T-helper 2 cell treated with Interferon-gamma antibody and Interleukin-4, amounts not matched to agents 5 μg/mL and 100 μg/mL, for 36 hours (primary cell): ENCODE results near the gene EYS.
"Not testable (repeated sequence)": the region's sequence is repeated elsewhere in the genome, so short reads cannot be mapped to it uniquely, and the experiment has no call there.

Experiments
- DNase-seq: peaks from one replicate; pipeline ENCODE4 v3.0.0; 2021; ENCODE audit warnings: low spot score
- H3K27ac Mint-ChIP-seq: one replicate; pipeline ENCODE4 v1.8.0; 2021; ENCODE audit warnings: mild to moderate bottlenecking, mixed read lengths
- H3K27me3 Mint-ChIP-seq: one replicate; pipeline ENCODE4 v1.8.0; 2021; ENCODE audit warnings: low read depth, mixed read lengths
- H3K36me3 Mint-ChIP-seq: one replicate; pipeline ENCODE4 v1.8.0; 2021; ENCODE audit warnings: low read depth, mixed read lengths
- H3K4me1 Mint-ChIP-seq: one replicate; pipeline ENCODE4 v1.8.0; 2021; ENCODE audit warnings: low read depth, mixed read lengths
- H3K4me3 Mint-ChIP-seq: one replicate; pipeline ENCODE4 v1.8.0; 2022; ENCODE audit warnings: mild to moderate bottlenecking, moderate library complexity, mixed read lengths
- H3K9me3 Mint-ChIP-seq: one replicate; pipeline ENCODE4 v1.8.0; 2021; ENCODE audit warnings: mixed read lengths

EYS gene

GRCh38 chr6:64258752-64259151 lies 1448.3 kb downstream of the EYS start:
- H3K27ac Mint-ChIP-seq, result no peak overlapping the region
- no peaks in the 10 kb centered on the region for H3K4me1 Mint-ChIP-seq
- peaks cover 10% of the 10 kb centered on the region for H3K9me3 Mint-ChIP-seq
- H3K27me3 Mint-ChIP-seq, result no peaks in the 10 kb centered on the region
- H3K36me3 Mint-ChIP-seq, result no peaks in the 10 kb centered on the region
- no peak overlapping the region for H3K4me3 Mint-ChIP-seq
- DNase-seq, result no peak

GRCh38 chr6:64258302-64258701 lies 1448.7 kb downstream of the EYS start:
- Mint-ChIP-seq H3K4me3 (no peak overlapping the region), H3K36me3 (no peaks in the 10 kb centered on the region), H3K9me3 (peaks cover 7% of the 10 kb centered on the region), H3K4me1 (no peaks in the 10 kb centered on the region), H3K27me3 (no peaks in the 10 kb centered on the region), H3K27ac (no peak overlapping the region)
- no peak for DNase-seq

DNA sequence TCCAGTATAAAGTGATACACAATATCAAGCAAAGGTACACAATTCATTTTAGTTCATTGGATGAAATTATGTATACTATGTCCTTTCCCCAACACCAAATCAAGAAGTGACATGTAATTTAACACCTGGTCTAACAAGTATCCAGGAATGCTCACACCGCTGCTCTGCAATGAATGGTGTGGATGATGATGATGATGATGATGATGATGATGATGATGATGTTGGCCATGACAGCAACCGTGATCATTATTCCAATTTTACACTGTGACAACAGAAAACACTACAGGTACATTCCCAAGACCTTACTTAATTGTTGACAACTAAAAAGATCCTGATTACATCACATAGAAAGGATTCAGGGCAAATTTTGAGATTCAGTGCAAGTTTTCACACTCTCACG lies 1449.4 kb downstream of the EYS start:
- no peak for DNase-seq
- H3K36me3 Mint-ChIP-seq, result no peaks in the 10 kb centered on the region
- H3K27ac Mint-ChIP-seq, result no peak overlapping the region
- H3K9me3 Mint-ChIP-seq, result peaks cover 6% of the 10 kb centered on the region
- H3K27me3 Mint-ChIP-seq, result no peaks in the 10 kb centered on the region
- no peaks in the 10 kb centered on the region for H3K4me1 Mint-ChIP-seq
- H3K4me3 Mint-ChIP-seq, result no peak overlapping the region

DNA sequence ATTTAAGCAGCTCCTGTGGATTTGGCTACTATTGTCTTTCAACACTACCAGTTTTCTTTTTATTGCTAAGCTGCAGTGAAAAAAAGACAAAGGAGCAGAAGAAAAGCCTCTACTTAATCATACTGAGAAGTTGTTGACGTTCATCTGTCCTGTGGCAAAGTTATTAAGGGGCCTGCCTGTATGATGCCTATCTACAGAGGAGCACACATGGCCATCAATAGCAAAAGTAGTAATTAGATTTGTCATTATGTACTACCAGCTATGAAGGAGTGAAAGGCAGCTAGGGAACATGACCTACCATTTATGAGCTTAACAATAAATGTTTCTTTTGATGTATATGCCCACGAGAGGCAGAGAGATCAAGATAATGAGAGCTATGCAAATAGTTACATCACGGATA lies 1450.5 kb downstream of the EYS start:
- Mint-ChIP-seq H3K9me3 (peaks cover 6% of the 10 kb centered on the region), H3K36me3 (no peaks in the 10 kb centered on the region), H3K4me3 (no peak overlapping the region), H3K4me1 (no peaks in the 10 kb centered on the region), H3K27me3 (no peaks in the 10 kb centered on the region), H3K27ac (no peak overlapping the region)
- no peak for DNase-seq

- no peaks in the 10 kb centered on the region for H3K36me3 Mint-ChIP-seq
- H3K9me3 Mint-ChIP-seq, result peaks cover 6% of the 10 kb centered on the region
- H3K4me1 Mint-ChIP-seq, result no peaks in the 10 kb centered on the region
- no peak overlapping the region for H3K4me3 Mint-ChIP-seq
- H3K27me3 Mint-ChIP-seq, result no peaks in the 10 kb centered on the region
- H3K27ac Mint-ChIP-seq, result no peak overlapping the region
- DNase-seq, result no peak
These were observed 1452.0 kb downstream of the EYS start for GRCh38 chr6:64255000-64255399.

DNA sequence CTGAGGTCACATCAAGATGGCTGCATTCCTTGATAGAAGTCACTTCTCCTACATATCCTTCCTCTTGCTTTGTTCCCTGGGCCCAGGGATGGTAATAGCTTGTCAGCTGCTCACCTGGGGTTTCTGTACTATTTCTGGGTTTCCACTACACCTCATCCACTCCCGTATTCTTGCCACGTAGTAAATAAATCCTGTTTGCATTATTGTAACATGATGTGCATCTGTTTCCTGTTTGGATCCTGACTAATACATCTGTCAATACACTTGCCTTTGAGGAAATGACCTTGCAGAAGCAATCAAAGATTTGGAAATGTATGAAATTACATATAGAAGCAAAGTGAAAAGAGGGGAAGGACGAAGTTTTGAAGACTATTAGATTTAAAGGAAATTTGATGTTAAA lies 1452.5 kb downstream of the EYS start:
- Mint-ChIP-seq H3K9me3 (peaks cover 6% of the 10 kb centered on the region), H3K4me1 (no peaks in the 10 kb centered on the region), H3K27me3 (no peaks in the 10 kb centered on the region), H3K27ac (no peak overlapping the region), H3K36me3 (no peaks in the 10 kb centered on the region), H3K4me3 (no peak overlapping the region)
- DNase-seq, result no peak

GRCh38 chr6:64252256-64252655 lies 1454.8 kb downstream of the EYS start:
- H3K27ac Mint-ChIP-seq, result no peak overlapping the region
- H3K27me3 Mint-ChIP-seq, result no peaks in the 10 kb centered on the region
- H3K4me1 Mint-ChIP-seq, result no peaks in the 10 kb centered on the region
- H3K9me3 Mint-ChIP-seq, result peaks cover 11% of the 10 kb centered on the region
- no peak for DNase-seq
- no peak overlapping the region for H3K4me3 Mint-ChIP-seq
- H3K36me3 Mint-ChIP-seq, result no peaks in the 10 kb centered on the region

GRCh38 chr6:64250126-64250525 lies 1456.9 kb downstream of the EYS start:
- DNase-seq, result no peak
- Mint-ChIP-seq H3K4me1 (no peaks in the 10 kb centered on the region), H3K4me3 (no peak overlapping the region), H3K36me3 (no peaks in the 10 kb centered on the region), H3K27me3 (no peaks in the 10 kb centered on the region), H3K27ac (no peak overlapping the region), H3K9me3 (peaks cover 17% of the 10 kb centered on the region)

DNA sequence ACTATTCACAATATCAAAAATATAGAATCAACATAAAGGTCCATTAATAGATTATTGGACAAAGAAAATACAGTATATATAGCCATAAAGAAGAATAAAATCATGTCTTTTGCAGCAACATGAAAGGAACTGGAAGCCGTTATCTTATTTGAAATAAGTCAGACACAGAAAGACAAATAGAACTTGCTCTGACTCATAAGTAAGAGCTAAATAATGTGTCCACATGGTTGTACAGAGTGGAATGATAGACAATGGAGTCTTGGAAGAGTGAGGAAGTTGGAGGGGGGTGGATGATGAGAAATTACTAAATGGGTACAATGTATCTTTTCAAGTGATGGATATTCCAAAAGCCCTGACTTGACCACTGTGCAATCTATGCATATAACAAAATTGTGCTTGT lies 1457.9 kb downstream of the EYS start:
- no peak overlapping the region for H3K27ac Mint-ChIP-seq
- no peaks in the 10 kb centered on the region for H3K36me3 Mint-ChIP-seq
- no peaks in the 10 kb centered on the region for H3K4me1 Mint-ChIP-seq
- no peaks in the 10 kb centered on the region for H3K27me3 Mint-ChIP-seq
- H3K4me3 Mint-ChIP-seq, result no peak overlapping the region
- DNase-seq, result no peak
- H3K9me3 Mint-ChIP-seq, result peaks cover 19% of the 10 kb centered on the region

DNA sequence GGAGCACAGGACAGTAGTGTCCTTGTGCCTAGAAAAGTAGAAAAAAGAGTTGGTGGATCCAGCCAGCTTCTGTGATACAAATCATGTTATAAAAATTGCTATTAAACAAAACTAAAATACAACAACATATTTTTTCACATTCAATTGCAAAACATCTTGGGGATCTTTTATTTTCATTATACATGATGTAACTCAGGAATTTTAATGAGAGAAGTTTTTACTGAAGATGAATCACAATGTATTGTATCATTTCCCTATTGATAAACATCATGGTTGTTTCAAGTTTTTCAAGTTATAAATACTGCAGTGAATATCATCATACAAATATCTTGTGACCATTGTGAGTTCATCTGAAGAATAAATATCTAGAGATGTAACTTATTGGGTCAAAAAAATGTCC lies 1463.4 kb downstream of the EYS start:
- Mint-ChIP-seq H3K4me3 (no peak overlapping the region), H3K27ac (no peak overlapping the region), H3K9me3 (peaks cover 50% of the 10 kb centered on the region), H3K36me3 (no peaks in the 10 kb centered on the region), H3K27me3 (no peaks in the 10 kb centered on the region), H3K4me1 (no peaks in the 10 kb centered on the region)
- DNase-seq, result no peak

DNA sequence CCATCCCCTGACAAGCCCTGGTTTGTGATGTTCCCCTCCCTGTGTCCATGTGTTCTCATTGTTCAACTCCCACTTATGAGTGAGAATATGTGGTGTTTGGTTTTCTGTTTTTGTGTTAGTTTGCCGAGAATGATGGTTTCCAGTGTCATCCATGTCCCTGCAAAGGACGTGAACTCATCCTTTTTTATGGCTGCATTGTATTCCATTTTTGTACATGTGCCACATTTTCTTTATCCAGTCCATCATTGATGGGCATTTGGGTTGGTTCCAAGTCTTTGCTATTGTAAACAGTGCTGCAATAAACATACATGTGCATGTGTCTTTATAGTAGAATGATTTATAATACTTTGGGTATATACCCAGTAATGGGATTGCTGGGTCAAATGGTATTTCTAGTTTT lies 1468.1 kb downstream of the EYS start:
- H3K27me3 Mint-ChIP-seq, H3K36me3 Mint-ChIP-seq, H3K4me1 Mint-ChIP-seq, H3K27ac Mint-ChIP-seq, H3K4me3 Mint-ChIP-seq, DNase-seq: not testable (repeated sequence)
- peaks cover 31% of the 10 kb centered on the region for H3K9me3 Mint-ChIP-seq

- DNase-seq, result no peak
- H3K36me3 Mint-ChIP-seq, result no peaks in the 10 kb centered on the region
- H3K4me1 Mint-ChIP-seq, result no peaks in the 10 kb centered on the region
- H3K9me3 Mint-ChIP-seq, result peaks cover 30% of the 10 kb centered on the region
- H3K27ac Mint-ChIP-seq, result no peak overlapping the region
- H3K4me3 Mint-ChIP-seq, result no peak overlapping the region
- no peaks in the 10 kb centered on the region for H3K27me3 Mint-ChIP-seq
These were observed 1469.0 kb downstream of the EYS start for GRCh38 chr6:64238071-64238470.

GRCh38 chr6:64233746-64234145 lies 1473.3 kb downstream of the EYS start:
- H3K27me3 Mint-ChIP-seq, result no peaks in the 10 kb centered on the region
- no peak overlapping the region for H3K4me3 Mint-ChIP-seq
- peaks cover 1% of the 10 kb centered on the region for H3K9me3 Mint-ChIP-seq
- no peak for DNase-seq
- H3K36me3 Mint-ChIP-seq, result no peaks in the 10 kb centered on the region
- H3K27ac Mint-ChIP-seq, result no peak overlapping the region
- H3K4me1 Mint-ChIP-seq, result no peaks in the 10 kb centered on the region

DNA sequence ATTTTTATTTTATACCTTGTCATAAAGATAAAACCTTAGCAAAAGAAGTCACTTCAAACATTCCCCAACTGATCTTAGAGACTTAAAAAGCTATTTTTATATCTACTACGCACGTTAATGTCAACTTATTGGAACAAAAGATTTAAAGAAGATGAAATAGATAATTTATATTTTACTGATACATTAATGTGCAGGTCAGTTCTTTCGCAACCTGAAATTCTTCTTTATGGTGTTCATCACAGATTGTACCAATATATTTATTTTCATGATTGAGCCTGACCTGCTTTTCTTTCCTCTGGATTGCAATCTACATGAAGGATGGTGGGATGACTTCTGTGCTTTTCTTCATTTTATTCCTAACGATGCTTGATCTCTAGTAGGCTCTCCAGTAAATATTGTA lies 1475.1 kb downstream of the EYS start:
- Mint-ChIP-seq H3K4me1 (no peaks in the 10 kb centered on the region), H3K9me3 (no peaks in the 10 kb centered on the region), H3K4me3 (no peak overlapping the region), H3K27me3 (no peaks in the 10 kb centered on the region), H3K36me3 (no peaks in the 10 kb centered on the region), H3K27ac (no peak overlapping the region)
- DNase-seq, result no peak

DNA sequence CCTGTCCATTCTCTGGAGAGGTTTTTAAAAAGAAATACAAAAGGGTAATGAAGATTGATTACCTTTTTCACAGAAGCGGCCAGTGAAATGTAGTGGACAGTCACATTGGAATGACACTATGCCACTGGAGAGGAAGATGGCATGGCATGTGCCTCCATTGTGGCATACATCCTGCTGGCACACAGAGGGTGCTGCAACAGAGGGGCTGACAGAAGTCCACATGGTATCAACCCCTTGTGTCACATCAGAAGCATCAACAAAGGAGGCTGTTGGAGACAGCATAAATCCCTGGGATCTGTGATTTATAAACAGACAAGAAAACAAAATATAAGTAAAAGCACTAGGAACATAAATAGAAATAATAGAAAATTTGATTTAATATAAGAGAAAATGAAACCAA lies 1476.5 kb downstream of the EYS start:
- Mint-ChIP-seq H3K4me3 (no peak overlapping the region), H3K27ac (no peak overlapping the region), H3K9me3 (no peaks in the 10 kb centered on the region), H3K4me1 (no peaks in the 10 kb centered on the region), H3K27me3 (no peaks in the 10 kb centered on the region), H3K36me3 (no peaks in the 10 kb centered on the region)
- no peak for DNase-seq

- no peaks in the 10 kb centered on the region for H3K4me1 Mint-ChIP-seq
- H3K36me3 Mint-ChIP-seq, result no peaks in the 10 kb centered on the region
- no peak overlapping the region for H3K4me3 Mint-ChIP-seq
- no peaks in the 10 kb centered on the region for H3K27me3 Mint-ChIP-seq
- no peak for DNase-seq
- no peak overlapping the region for H3K27ac Mint-ChIP-seq
- no peaks in the 10 kb centered on the region for H3K9me3 Mint-ChIP-seq
These were observed 1479.2 kb downstream of the EYS start for GRCh38 chr6:64227863-64228262.
